ENCODE measurements around the gene PCNP. TPM values are rescaled to one million over a fixed set of nuclear protein-coding genes. Genes with fewer than 3 reads are reported as not detected.

The PCNP gene
- total and polyA plus RNA-seq, 9 of the 15 experiments (the other 6 are each of a cell fraction or from before 2014, with no cell fraction given), result 54.3 to 170 (median 150) TPM

DNA sequence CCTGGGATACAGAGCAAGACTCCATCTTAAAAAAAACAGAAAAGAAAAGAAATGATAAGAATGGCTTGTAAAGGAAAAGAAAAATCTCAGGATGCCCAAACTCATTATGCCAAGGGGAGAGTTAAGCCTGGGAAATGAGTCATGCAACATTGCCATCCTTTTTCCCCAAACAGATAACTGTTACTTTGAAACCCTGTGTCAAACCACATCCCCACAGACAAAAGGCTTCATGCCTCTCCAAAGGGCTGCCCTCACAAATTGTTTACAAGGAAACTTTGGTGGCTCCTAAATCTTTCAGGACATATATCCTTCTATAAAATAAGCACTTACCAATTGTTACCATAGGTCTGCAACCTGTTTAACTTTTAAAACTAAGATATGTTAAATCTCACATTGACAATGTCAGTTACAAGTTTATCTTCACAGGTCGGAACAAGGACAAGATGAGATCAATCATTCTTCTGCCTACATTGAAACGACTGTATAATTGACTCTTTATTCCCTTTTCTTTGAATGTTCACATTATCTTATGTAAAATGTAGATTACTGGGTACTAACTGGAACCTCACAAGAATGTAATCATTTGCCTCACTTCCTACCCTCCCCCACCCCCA, 42.4 kb upstream of the PCNP start (continued):
- TF ChIP-seq, protein P1, sequence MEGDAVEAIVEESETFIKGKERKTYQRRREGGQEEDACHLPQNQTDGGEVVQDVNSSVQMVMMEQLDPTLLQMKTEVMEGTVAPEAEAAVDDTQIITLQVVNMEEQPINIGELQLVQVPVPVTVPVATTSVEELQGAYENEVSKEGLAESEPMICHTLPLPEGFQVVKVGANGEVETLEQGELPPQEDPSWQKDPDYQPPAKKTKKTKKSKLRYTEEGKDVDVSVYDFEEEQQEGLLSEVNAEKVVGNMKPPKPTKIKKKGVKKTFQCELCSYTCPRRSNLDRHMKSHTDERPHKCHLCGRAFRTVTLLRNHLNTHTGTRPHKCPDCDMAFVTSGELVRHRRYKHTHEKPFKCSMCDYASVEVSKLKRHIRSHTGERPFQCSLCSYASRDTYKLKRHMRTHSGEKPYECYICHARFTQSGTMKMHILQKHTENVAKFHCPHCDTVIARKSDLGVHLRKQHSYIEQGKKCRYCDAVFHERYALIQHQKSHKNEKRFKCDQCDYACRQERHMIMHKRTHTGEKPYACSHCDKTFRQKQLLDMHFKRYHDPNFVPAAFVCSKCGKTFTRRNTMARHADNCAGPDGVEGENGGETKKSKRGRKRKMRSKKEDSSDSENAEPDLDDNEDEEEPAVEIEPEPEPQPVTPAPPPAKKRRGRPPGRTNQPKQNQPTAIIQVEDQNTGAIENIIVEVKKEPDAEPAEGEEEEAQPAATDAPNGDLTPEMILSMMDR (IDR thresholded peaks at IDR 0.05 in 2 of 3, conservative IDR thresholded peaks at IDR 0.05 in 1 of 3; ENCODE audit: insufficient read depth in 2 of 3, low read depth in 1 of 3, low read length in 3 of 3), result no peak
- TF ChIP-seq PHF20 (IDR thresholded peaks at IDR 0.05; ENCODE audit: partially characterized antibody) (no peak), IRF2 (CRISPR knock-in tag; IDR thresholded peaks at IDR 0.05) (no peak), GATAD2A (IDR thresholded peaks at IDR 0.05) (peak; percentile 35; the same call in 1 of the 2 replicates), ZNF3 (CRISPR knock-in tag; IDR thresholded peaks at IDR 0.05) (no peak), NCOR1 (IDR thresholded peaks at IDR 0.05) (peak; percentile 8; the same call in 1 of the 2 replicates), FOSL1 (tag; conservative IDR thresholded peaks at IDR 0.05) (peak; percentile 46; the same call in 1 of the 2 replicates), SNIP1 (IDR thresholded peaks at IDR 0.05; ENCODE audit: low read depth) (no peak), JUND (IDR thresholded peaks at IDR 0.05; ENCODE audit: borderline replicate concordance, low read depth, low read length) (peak; percentile 64), JUND (tag; IDR thresholded peaks at IDR 0.05; ENCODE audit: borderline replicate concordance, low read depth, low read length) (peak; percentile 48; the same call in 1 of the 3 replicates), FOXJ2 (tag; IDR thresholded peaks at IDR 0.05) (no peak), JUN (IDR thresholded peaks at IDR 0.05; ENCODE audit: borderline replicate concordance, low read depth, low read length) (0 out of 2 replicates have a peak, but pooled peaks have one; percentile 16), JUN (CRISPR knock-in tag; IDR thresholded peaks at IDR 0.05; ENCODE audit: borderline replicate concordance) (no peak)
- TF ChIP-seq, protein P2, sequence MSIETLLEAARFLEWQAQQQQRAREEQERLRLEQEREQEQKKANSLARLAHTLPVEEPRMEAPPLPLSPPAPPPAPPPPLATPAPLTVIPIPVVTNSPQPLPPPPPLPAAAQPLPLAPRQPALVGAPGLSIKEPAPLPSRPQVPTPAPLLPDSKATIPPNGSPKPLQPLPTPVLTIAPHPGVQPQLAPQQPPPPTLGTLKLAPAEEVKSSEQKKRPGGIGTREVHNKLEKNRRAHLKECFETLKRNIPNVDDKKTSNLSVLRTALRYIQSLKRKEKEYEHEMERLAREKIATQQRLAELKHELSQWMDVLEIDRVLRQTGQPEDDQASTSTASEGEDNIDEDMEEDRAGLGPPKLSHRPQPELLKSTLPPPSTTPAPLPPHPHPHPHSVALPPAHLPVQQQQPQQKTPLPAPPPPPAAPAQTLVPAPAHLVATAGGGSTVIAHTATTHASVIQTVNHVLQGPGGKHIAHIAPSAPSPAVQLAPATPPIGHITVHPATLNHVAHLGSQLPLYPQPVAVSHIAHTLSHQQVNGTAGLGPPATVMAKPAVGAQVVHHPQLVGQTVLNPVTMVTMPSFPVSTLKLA (conservative IDR thresholded peaks at IDR 0.05), result no peak
- TF ChIP-seq, protein P3, sequence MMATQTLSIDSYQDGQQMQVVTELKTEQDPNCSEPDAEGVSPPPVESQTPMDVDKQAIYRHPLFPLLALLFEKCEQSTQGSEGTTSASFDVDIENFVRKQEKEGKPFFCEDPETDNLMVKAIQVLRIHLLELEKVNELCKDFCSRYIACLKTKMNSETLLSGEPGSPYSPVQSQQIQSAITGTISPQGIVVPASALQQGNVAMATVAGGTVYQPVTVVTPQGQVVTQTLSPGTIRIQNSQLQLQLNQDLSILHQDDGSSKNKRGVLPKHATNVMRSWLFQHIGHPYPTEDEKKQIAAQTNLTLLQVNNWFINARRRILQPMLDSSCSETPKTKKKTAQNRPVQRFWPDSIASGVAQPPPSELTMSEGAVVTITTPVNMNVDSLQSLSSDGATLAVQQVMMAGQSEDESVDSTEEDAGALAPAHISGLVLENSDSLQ (IDR thresholded peaks at IDR 0.05), result 0 out of 2 replicates have a peak, but pooled peaks have one; percentile 12
- TF ChIP-seq, protein P4, sequence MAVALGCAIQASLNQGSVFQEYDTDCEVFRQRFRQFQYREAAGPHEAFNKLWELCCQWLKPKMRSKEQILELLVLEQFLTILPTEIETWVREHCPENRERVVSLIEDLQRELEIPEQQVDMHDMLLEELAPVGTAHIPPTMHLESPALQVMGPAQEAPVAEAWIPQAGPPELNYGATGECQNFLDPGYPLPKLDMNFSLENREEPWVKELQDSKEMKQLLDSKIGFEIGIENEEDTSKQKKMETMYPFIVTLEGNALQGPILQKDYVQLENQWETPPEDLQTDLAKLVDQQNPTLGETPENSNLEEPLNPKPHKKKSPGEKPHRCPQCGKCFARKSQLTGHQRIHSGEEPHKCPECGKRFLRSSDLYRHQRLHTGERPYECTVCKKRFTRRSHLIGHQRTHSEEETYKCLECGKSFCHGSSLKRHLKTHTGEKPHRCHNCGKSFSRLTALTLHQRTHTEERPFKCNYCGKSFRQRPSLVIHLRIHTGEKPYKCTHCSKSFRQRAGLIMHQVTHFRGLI (CRISPR knock-in tag; IDR thresholded peaks at IDR 0.05), result no peak
- TF ChIP-seq, protein P5, sequence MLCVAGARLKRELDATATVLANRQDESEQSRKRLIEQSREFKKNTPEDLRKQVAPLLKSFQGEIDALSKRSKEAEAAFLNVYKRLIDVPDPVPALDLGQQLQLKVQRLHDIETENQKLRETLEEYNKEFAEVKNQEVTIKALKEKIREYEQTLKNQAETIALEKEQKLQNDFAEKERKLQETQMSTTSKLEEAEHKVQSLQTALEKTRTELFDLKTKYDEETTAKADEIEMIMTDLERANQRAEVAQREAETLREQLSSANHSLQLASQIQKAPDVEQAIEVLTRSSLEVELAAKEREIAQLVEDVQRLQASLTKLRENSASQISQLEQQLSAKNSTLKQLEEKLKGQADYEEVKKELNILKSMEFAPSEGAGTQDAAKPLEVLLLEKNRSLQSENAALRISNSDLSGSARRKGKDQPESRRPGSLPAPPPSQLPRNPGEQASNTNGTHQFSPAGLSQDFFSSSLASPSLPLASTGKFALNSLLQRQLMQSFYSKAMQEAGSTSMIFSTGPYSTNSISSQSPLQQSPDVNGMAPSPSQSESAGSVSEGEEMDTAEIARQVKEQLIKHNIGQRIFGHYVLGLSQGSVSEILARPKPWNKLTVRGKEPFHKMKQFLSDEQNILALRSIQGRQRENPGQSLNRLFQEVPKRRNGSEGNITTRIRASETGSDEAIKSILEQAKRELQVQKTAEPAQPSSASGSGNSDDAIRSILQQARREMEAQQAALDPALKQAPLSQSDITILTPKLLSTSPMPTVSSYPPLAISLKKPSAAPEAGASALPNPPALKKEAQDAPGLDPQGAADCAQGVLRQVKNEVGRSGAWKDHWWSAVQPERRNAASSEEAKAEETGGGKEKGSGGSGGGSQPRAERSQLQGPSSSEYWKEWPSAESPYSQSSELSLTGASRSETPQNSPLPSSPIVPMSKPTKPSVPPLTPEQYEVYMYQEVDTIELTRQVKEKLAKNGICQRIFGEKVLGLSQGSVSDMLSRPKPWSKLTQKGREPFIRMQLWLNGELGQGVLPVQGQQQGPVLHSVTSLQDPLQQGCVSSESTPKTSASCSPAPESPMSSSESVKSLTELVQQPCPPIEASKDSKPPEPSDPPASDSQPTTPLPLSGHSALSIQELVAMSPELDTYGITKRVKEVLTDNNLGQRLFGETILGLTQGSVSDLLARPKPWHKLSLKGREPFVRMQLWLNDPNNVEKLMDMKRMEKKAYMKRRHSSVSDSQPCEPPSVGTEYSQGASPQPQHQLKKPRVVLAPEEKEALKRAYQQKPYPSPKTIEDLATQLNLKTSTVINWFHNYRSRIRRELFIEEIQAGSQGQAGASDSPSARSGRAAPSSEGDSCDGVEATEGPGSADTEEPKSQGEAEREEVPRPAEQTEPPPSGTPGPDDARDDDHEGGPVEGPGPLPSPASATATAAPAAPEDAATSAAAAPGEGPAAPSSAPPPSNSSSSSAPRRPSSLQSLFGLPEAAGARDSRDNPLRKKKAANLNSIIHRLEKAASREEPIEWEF (CRISPR knock-in tag; IDR thresholded peaks at IDR 0.05), result no peak

Data from K562 (cell line).